Activated CD4-positive, alpha-beta T cell treated with anti-CD3 and anti-CD28 coated beads for 4 hours (primary cell): ENCODE results near the gene IQCN.

Experiments
- DNase-seq, 2 donors: peaks; one replicate each; pipeline ENCODE4 v3.0.0-alpha.2; 2020

Gene IQCN

GRCh38 chr19:18286973-18287635, 12.9 kb upstream of the IQCN start:
- DNase-seq: no peak

GRCh38 chr19:18284712-18285360, 10.6 kb upstream of the IQCN start:
- peak in 1 of 2 donors; percentile 36 for DNase-seq

GRCh38 chr19:18283338-18283737, 9.1 kb upstream of the IQCN start:
- DNase-seq: no peak

- DNase-seq: no peak
Observed at GRCh38 chr19:18282788-18283141, 8.5 kb upstream of the IQCN start.

GRCh38 chr19:18282021-18282787, 8.0 kb upstream of the IQCN start:
- no peak for DNase-seq

- peak; percentile 93 to 97 for DNase-seq
Observed at GRCh38 chr19:18281082-18282020, 7.1 kb upstream of the IQCN start, which contains the start of gene JUND. Gene JUND, minus strand, starts transcription at chr19:18281622. Its CDS starts 138 bp downstream, at chr19:18281484.

GRCh38 chr19:18280247-18281081, 6.2 kb upstream of the IQCN start:
- peak; percentile 67 to 83 for DNase-seq

GRCh38 chr19:18279516-18280246, 5.4 kb upstream of the IQCN start:
- DNase-seq: peak; percentile 92 to 94

GRCh38 chr19:18279266-18279515, 4.9 kb upstream of the IQCN start:
- no peak for DNase-seq

- DNase-seq: peak in 1 of 2 donors; percentile 33
Observed at GRCh38 chr19:18278521-18279265, 4.4 kb upstream of the IQCN start.

- DNase-seq: no peak
Observed at GRCh38 chr19:18274781-18275356, 617 bp upstream of the IQCN start.

- DNase-seq: no peak
Observed at GRCh38 chr19:18273561-18274218, 562 bp downstream of the IQCN start.

GRCh38 chr19:18271433-18271841, 2.8 kb downstream of the IQCN start:
- no peak for DNase-seq

- no peak for DNase-seq
Observed at GRCh38 chr19:18270326-18270725, 3.9 kb downstream of the IQCN start.

- no peak for DNase-seq
Observed at GRCh38 chr19:18269070-18269723, 5.1 kb downstream of the IQCN start.

GRCh38 chr19:18266771-18267686, 7.2 kb downstream of the IQCN start:
- DNase-seq: no peak

GRCh38 chr19:18265582-18265981, 8.7 kb downstream of the IQCN start:
- no peak for DNase-seq

GRCh38 chr19:18264971-18265540, 9.2 kb downstream of the IQCN start:
- DNase-seq: no peak
